BJ (cell line): Measurements from ENCODE around the gene SPEG. TPM values are rescaled to one million over a fixed set of nuclear protein-coding genes. Genes with fewer than 3 reads are reported as not detected.

Source experiments
- CTCF ChIA-PET: fragments of 350-600 bp; formaldehyde crosslinking; extraction: SDS; loops from one replicate; lab custom pipeline; 2021; ENCODE audit warnings: antibody characterized with exemption, inconsistent platforms; lab: Yijun Ruan, JAX
- POLR2A ChIA-PET: fragments of 300-600 bp; sonication (Branson Sonifier 250); formaldehyde crosslinking; extraction: SDS; loops from one replicate; lab custom pipeline; 2021; ENCODE audit warnings: antibody characterized with exemption; lab: Charles Lee
- DNase-seq: peaks from one replicate; pipeline ENCODE4 v3.0.0-alpha.2; 2011; ENCODE audit warnings: low read depth
- H3K27me3 ChIP-seq: 2 replicates; pipeline ENCODE4 v1.6.0; 2011; ENCODE audit warnings: low read length; ENCODE audit not compliant: control insufficient read depth, insufficient read depth
- H3K36me3 ChIP-seq: 2 replicates; pipeline ENCODE4 v1.5.1; 2011; ENCODE audit warnings: low read length; ENCODE audit not compliant: control insufficient read depth, insufficient read depth
- H3K4me3 ChIP-seq: 2 replicates; pipeline ENCODE4 v1.5.1; 2011; ENCODE audit warnings: low read depth, mild to moderate bottlenecking, control low read depth, low read length
- CTCF ChIP-seq: IDR thresholded peaks from 2 replicates; pipeline ENCODE4 v1.5.1; 2011; ENCODE audit warnings: low read depth, mild to moderate bottlenecking, control low read depth, inconsistent platforms, low read length, moderate library complexity; ENCODE audit not compliant: insufficient read depth
- polyA plus RNA-seq: library from polyadenylated mRNA; depleted of rRNA; stranded (reverse); fragments of >200 nt; gene quantifications from 2 replicates; pipeline ENCODE4 v1.2.3, GENCODE V29; 2011

Gene SPEG
- polyA plus RNA-seq, 1 experiment: 69.9 TPM

GRCh38 chr2:219498280-219499057 lies 63.8 kb downstream of the SPEG start, which contains the start of gene GMPPA:
Gene GMPPA (plus strand): TSS chr2:219498891. CDS start chr2:219499976, 1,085 bp downstream.
- peak within 1 kb of the TSS; percentile 90 for H3K4me3 ChIP-seq
- TF ChIP-seq CTCF: 0 out of 2 replicates have a peak, but pooled peaks have one; percentile 4
- H3K36me3 ChIP-seq: peaks cover 4% of the 10 kb centered on the region
- no peaks in the 10 kb centered on the region for H3K27me3 ChIP-seq
- CTCF ChIA-PET: interaction anchor here (0.6 to 42.0 kb wide), 14 partner anchors 10 to 203 kb away, joined by 3 to 872 read pairs (median 6); partner anchors contain the start of genes ASIC4, CHPF and TMEM198
- POLR2A ChIA-PET: interaction anchor here (0.6 to 1.1 kb wide), 5 partner anchors 11 to 90 kb away, joined by 3 to 5 read pairs (median 4); no protein-coding TSS in a partner anchor
- DNase-seq: peak; percentile 99

GRCh38 chr2:219499058-219499307 lies 64.3 kb downstream of the SPEG start:
- H3K36me3 ChIP-seq: peaks cover 8% of the 10 kb centered on the region
- no peaks in the 10 kb centered on the region for H3K27me3 ChIP-seq
- CTCF ChIA-PET: interaction anchor here (0.6 to 42.0 kb wide), 11 partner anchors 9 to 193 kb away, joined by 3 to 872 read pairs (median 7); partner anchors contain the start of genes ASIC4, CHPF and TMEM198
- no peak for DNase-seq
- H3K4me3 ChIP-seq: peak overlapping the region; percentile 90
- no peak for TF ChIP-seq CTCF
- POLR2A ChIA-PET: interaction anchor here (0.9 kb wide), 1 partner anchor 12 kb away, joined by 5 read pairs; no protein-coding TSS in a partner anchor

DNA sequence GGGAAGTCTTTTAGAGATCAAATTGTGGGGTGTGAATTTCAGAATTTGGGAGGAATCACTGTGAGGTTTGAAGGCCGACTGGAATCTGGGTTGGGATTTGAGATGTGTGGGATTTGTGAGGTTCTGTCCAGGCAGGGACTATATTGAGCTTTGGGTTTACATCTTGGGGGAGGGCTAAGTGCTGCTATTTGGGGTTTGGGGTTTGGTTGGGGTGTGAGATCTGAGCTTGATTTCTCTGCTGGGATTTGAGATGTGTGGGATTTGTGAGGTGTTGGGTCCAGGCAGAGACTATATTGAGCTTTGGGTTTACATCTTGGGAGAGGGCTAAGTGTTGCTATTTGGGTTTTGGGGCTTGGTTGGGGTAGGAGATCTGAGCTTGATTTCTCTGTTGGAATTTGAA lies 64.9 kb downstream of the SPEG start:
- no peak for DNase-seq
- no peaks in the 10 kb centered on the region for H3K27me3 ChIP-seq
- ChIA-PET CTCF (interaction anchor here (0.7 to 42.0 kb wide), 9 partner anchors 9 to 129 kb away, joined by 3 to 872 read pairs (median 7); partner anchors contain the start of genes ASIC4, CHPF and TMEM198), POLR2A (no interaction called here)
- no peak for TF ChIP-seq CTCF
- peaks cover 12% of the 10 kb centered on the region for H3K36me3 ChIP-seq
- peak overlapping the region; percentile 90 for H3K4me3 ChIP-seq

DNA sequence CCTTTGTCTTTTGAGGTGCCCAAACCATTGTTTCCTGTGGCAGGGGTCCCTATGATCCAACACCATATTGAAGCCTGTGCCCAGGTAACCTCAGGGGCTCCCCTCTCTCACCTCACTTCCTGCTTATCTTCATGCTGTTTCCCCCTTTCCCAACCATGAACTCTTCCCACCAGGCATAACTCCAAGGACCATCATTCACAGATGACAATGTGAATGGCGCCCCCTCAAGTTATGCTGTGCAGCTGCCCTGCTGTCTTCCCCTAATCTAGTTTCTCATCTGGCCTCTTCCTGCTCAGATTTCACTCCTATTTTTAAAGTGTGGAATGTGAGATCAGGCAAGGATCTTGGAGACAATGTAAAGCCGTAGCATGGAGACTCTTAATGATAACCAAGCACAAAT lies 65.5 kb downstream of the SPEG start:
- H3K4me3 ChIP-seq: peak overlapping the region; percentile 90; the same call in 1 of the 2 replicates

More for the DNA sequence above, 65.5 kb downstream of the SPEG start:
- DNase-seq: no peak
- TF ChIP-seq CTCF: peak; percentile 54
- ChIA-PET CTCF (interaction anchor here (0.6 to 42.0 kb wide), 8 partner anchors 8 to 112 kb away, joined by 3 to 872 read pairs (median 6); partner anchors contain the start of genes ASIC4, CHPF, DNPEP and TMEM198), POLR2A (interaction anchor here (0.6 kb wide), 1 partner anchor 51 kb away, joined by 26 read pairs; no protein-coding TSS in a partner anchor)
- Histone ChIP-seq H3K36me3 (peaks cover 17% of the 10 kb centered on the region), H3K27me3 (no peaks in the 10 kb centered on the region)
